KMS-11 (cell line): ENCODE data around the gene CREB3L2.

Source experiments
- H2AFZ ChIP-seq: fragments of 200-600 bp; sonication (generic); 2 replicates; pipeline ENCODE4 v1.6.1; 2016; ENCODE audit warnings: antibody characterized with exemption, mixed run types, low read depth
- H3K27ac ChIP-seq: fragments of 200-600 bp; sonication (generic); 2 replicates; pipeline ENCODE4 v1.6.1; 2016; ENCODE audit warnings: mild to moderate bottlenecking, mixed run types
- H3K27me3 ChIP-seq: fragments of 200-600 bp; sonication (generic); 2 replicates; pipeline ENCODE4 v1.6.1; 2017; ENCODE audit warnings: mild to moderate bottlenecking, low read depth, mixed run types, moderate library complexity; ENCODE audit not compliant: insufficient read depth
- H3K36me3 ChIP-seq: fragments of 200-600 bp; sonication (generic); 2 replicates; pipeline ENCODE4 v1.6.1; 2017; ENCODE audit warnings: mild to moderate bottlenecking, mixed run types; ENCODE audit not compliant: insufficient read depth
- H3K4me1 ChIP-seq: fragments of 200-600 bp; sonication (generic); 2 replicates; pipeline ENCODE4 v1.6.1; 2016; ENCODE audit warnings: mild to moderate bottlenecking, low read depth, mixed run types; ENCODE audit not compliant: poor library complexity, severe bottlenecking
- H3K4me2 ChIP-seq: fragments of 200-600 bp; sonication (generic); 2 replicates; pipeline ENCODE4 v1.7.0; 2016; ENCODE audit warnings: mild to moderate bottlenecking, mixed run types
- H3K4me3 ChIP-seq: fragments of 200-600 bp; sonication (generic); IDR thresholded peaks from 2 replicates; pipeline ENCODE4 v1.6.1; 2017; ENCODE audit warnings: low read depth, low read length, mixed read lengths; ENCODE audit not compliant: insufficient read depth
- H3K79me2 ChIP-seq: fragments of 200-600 bp; sonication (generic); 2 replicates; pipeline ENCODE4 v1.6.1; 2016; ENCODE audit warnings: low read depth, mixed run types; ENCODE audit not compliant: insufficient read depth
- H3K9ac ChIP-seq: fragments of 200-600 bp; sonication (generic); 2 replicates; pipeline ENCODE4 v1.6.1; 2016; ENCODE audit warnings: mild to moderate bottlenecking, mixed run types
- H4K20me1 ChIP-seq: fragments of 200-600 bp; sonication (generic); 2 replicates; pipeline ENCODE4 v1.6.1; 2016; ENCODE audit warnings: mild to moderate bottlenecking, mixed run types; ENCODE audit not compliant: insufficient read depth
- CTCF ChIP-seq: fragments of 200-600 bp; sonication (generic); conservative IDR thresholded peaks from 2 replicates; pipeline ENCODE4 v1.6.1; 2017; ENCODE audit warnings: low read depth, mild to moderate bottlenecking, antibody characterized with exemption, low read length, moderate library complexity, mixed read lengths

Gene CREB3L2

GRCh38 chr7:137923380-137923779 is 78.5 kb downstream of the CREB3L2 start:
- Histone ChIP-seq H2AFZ (no peak overlapping the region), H3K4me1 (no peaks in the 10 kb centered on the region), H3K9ac (no peak overlapping the region), H3K36me3 (no peaks in the 10 kb centered on the region), H3K27ac (no peak overlapping the region), H4K20me1 (no peaks in the 10 kb centered on the region), H3K4me2 (no peak overlapping the region), H3K4me3 (no peak overlapping the region), H3K27me3 (no peaks in the 10 kb centered on the region), H3K79me2 (peaks cover 8% of the 10 kb centered on the region; the same call in 1 of the 2 replicates)
- no peak for TF ChIP-seq CTCF

GRCh38 chr7:137920637-137921399 is 81.1 kb downstream of the CREB3L2 start:
- Histone ChIP-seq H2AFZ (no peak overlapping the region), H3K4me3 (no peak overlapping the region), H3K36me3 (no peaks in the 10 kb centered on the region), H3K79me2 (peaks cover 17% of the 10 kb centered on the region; the same call in 1 of the 2 replicates), H3K4me1 (peaks cover 6% of the 10 kb centered on the region), H3K27me3 (no peaks in the 10 kb centered on the region), H3K4me2 (no peak overlapping the region), H4K20me1 (no peaks in the 10 kb centered on the region), H3K9ac (no peak overlapping the region), H3K27ac (no peak overlapping the region)
- no peak for TF ChIP-seq CTCF

GRCh38 chr7:137919987-137920386 is 81.9 kb downstream of the CREB3L2 start:
- H3K79me2 ChIP-seq: peaks cover 17% of the 10 kb centered on the region; the same call in 1 of the 2 replicates
- H3K4me1 ChIP-seq: peaks cover 6% of the 10 kb centered on the region
- no peak for TF ChIP-seq CTCF
- H3K27ac ChIP-seq: no peak overlapping the region
- H4K20me1 ChIP-seq: no peaks in the 10 kb centered on the region
- no peak overlapping the region for H3K9ac ChIP-seq
- no peak overlapping the region for H2AFZ ChIP-seq
- no peak overlapping the region for H3K4me3 ChIP-seq
- no peaks in the 10 kb centered on the region for H3K36me3 ChIP-seq
- H3K27me3 ChIP-seq: no peaks in the 10 kb centered on the region
- no peak overlapping the region for H3K4me2 ChIP-seq

- peaks cover 17% of the 10 kb centered on the region; the same call in 1 of the 2 replicates for H3K79me2 ChIP-seq
- no peak overlapping the region for H2AFZ ChIP-seq
- H3K4me1 ChIP-seq: peaks cover 6% of the 10 kb centered on the region
- TF ChIP-seq CTCF: no peak
- H3K36me3 ChIP-seq: no peaks in the 10 kb centered on the region; the same call in 1 of the 2 replicates
- H3K27ac ChIP-seq: no peak overlapping the region
- no peak overlapping the region for H3K4me2 ChIP-seq
- H3K27me3 ChIP-seq: no peaks in the 10 kb centered on the region
- no peak overlapping the region for H3K4me3 ChIP-seq
- no peaks in the 10 kb centered on the region for H4K20me1 ChIP-seq
- no peak overlapping the region for H3K9ac ChIP-seq
These were observed 84.8 kb downstream of the CREB3L2 start for GRCh38 chr7:137916980-137917645.
